Prostate gland (tissue), 2 donors: ENCODE data around the gene PDPK1.

Source experiments
- POLR2A ChIP-seq: fragments of 450-650 bp; IDR thresholded peaks from one replicate; pipeline ENCODE4 v1.6.1; 2016; ENCODE audit warnings: antibody characterized with exemption, mild to moderate bottlenecking
- TF ChIP-seq, protein P1 (sequence below), 4 experiments: fragments of 200-600 bp in 2 of 4; fragments of 450-650 bp in 2 of 4; sonication (generic) in 2 of 4; IDR thresholded peaks; 1 replicate in 3 of 4; 2 replicates in 1 of 4; pipeline ENCODE4 v1.5.1; 2016 to 2019; ENCODE audit warnings: antibody characterized with exemption in 4 of 4, mild to moderate bottlenecking in 2 of 4, moderate library complexity in 2 of 4

DNA sequence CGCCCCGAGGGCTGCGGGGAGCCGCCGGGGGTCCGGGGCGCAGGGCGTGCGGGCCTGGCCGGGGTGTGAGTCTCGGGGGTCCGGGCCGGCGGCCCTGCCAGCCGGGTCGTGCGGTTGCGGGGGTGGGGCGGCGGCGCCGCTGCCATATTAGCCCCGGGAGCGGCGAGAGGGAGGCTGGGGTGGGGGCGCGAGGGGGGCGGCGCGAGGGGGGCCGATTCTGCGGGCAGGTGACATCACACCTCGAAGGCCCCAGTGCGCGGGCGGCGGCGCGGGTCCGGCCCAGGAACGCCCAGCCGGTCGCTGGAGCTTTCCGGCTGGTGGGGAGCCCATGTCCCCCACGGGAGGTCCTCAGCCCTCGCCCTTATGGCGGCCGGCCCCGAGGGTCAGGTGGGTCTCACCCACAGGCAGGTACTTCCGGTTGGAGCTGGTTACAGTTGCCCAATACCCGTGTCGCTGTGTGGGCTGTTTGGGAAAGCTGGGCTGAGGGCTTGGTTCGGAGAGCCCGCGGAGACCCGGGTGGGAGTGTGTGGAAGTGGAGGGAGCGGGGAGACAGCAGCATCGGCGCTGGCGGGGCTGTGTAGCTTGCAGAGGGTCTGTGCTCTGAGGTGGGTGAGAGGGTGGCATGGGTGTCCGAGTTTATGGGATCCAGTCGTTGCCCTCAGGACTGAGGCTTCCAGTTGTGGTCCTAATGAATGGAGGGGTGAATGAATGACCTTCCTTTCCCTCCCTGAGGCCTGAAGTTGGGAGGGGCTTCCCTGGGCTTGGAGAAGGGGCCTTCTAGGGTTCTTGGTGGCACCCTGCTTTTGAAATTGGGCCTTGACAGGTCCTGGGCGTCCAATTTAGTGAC is 23.3 kb upstream of the PDPK1 start:
- TF ChIP-seq, protein P1, sequence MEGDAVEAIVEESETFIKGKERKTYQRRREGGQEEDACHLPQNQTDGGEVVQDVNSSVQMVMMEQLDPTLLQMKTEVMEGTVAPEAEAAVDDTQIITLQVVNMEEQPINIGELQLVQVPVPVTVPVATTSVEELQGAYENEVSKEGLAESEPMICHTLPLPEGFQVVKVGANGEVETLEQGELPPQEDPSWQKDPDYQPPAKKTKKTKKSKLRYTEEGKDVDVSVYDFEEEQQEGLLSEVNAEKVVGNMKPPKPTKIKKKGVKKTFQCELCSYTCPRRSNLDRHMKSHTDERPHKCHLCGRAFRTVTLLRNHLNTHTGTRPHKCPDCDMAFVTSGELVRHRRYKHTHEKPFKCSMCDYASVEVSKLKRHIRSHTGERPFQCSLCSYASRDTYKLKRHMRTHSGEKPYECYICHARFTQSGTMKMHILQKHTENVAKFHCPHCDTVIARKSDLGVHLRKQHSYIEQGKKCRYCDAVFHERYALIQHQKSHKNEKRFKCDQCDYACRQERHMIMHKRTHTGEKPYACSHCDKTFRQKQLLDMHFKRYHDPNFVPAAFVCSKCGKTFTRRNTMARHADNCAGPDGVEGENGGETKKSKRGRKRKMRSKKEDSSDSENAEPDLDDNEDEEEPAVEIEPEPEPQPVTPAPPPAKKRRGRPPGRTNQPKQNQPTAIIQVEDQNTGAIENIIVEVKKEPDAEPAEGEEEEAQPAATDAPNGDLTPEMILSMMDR (IDR thresholded peaks at IDR 0.05): peak in 1 of 4 experiments; percentile 7
- TF ChIP-seq POLR2A: no peak
